TTC549 (cell line): ENCODE data around the gene EVC2.

Experiments used
- FAIRE-seq: peaks from 2 replicates; lab custom pipeline; 2012; peaks lifted over from hg19 to GRCh38; lab: Jason Lieb, UNC

EVC2 gene, protein sequence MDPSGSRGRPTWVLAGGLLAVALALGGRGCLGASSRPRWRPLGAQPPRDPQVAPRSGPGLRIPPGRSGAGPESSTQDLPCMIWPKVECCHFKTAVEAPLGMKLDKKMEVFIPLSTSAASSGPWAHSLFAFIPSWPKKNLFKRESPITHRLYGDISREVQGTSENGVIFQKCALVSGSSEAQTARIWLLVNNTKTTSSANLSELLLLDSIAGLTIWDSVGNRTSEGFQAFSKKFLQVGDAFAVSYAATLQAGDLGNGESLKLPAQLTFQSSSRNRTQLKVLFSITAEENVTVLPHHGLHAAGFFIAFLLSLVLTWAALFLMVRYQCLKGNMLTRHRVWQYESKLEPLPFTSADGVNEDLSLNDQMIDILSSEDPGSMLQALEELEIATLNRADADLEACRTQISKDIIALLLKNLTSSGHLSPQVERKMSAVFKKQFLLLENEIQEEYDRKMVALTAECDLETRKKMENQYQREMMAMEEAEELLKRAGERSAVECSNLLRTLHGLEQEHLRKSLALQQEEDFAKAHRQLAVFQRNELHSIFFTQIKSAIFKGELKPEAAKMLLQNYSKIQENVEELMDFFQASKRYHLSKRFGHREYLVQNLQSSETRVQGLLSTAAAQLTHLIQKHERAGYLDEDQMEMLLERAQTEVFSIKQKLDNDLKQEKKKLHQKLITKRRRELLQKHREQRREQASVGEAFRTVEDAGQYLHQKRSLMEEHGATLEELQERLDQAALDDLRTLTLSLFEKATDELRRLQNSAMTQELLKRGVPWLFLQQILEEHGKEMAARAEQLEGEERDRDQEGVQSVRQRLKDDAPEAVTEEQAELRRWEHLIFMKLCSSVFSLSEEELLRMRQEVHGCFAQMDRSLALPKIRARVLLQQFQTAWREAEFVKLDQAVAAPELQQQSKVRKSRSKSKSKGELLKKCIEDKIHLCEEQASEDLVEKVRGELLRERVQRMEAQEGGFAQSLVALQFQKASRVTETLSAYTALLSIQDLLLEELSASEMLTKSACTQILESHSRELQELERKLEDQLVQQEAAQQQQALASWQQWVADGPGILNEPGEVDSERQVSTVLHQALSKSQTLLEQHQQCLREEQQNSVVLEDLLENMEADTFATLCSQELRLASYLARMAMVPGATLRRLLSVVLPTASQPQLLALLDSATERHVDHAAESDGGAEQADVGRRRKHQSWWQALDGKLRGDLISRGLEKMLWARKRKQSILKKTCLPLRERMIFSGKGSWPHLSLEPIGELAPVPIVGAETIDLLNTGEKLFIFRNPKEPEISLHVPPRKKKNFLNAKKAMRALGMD

GRCh38 chr4:5708449-5709206, at the start of gene EVC2:
TSS of gene EVC2 (minus strand) at chr4:5708559. CDS start at chr4:5708513, 46 bp downstream.
- FAIRE-seq = no peak

DNA sequence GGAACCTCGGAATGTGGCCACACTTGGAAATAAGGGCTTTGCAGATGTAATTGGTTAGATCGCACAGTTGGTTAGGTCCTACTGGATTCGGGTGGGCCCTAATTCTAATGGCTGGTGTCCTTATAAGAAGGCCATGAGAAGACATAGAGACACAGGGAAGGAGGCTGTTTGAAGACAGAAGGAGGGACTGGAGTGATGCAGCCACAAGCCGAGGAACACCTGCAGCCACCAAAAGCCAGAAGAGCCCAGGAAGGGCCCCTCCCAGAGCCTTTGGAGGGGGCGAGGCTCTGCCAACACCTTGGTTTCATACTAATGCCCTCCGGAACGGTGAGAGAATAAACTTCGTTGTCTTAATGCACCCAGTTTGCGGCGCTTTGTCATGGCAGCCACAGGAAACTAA, 49.6 kb upstream of the EVC2 start:
- no peak for FAIRE-seq

GRCh38 chr4:5757536-5757935, 49.2 kb upstream of the EVC2 start:
- FAIRE-seq = no peak

GRCh38 chr4:5757091-5757490, 48.7 kb upstream of the EVC2 start:
- FAIRE-seq = no peak

GRCh38 chr4:5756271-5756670, 47.9 kb upstream of the EVC2 start:
- no peak for FAIRE-seq

- no peak for FAIRE-seq
Observed at GRCh38 chr4:5755679-5756078, 47.3 kb upstream of the EVC2 start.

DNA sequence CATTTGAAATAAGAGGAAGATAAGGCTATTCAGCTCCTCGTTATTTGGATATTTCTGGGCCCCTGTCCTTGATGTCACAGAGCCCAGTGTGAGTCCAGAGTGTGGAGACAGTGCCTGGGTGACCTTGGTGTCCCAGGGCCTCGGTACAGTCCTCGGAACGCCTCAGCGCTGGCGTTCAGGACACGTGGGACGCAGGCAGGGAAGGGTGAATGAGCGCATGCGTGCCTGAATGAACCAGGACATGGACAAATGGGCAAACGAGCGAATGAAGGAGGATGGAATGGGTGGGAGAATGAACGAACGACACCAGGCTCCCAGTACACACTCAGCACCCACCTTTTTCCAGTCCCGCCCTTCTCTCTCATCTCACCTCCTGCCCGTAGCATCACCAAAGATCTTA, 46.8 kb upstream of the EVC2 start:
- FAIRE-seq = no peak

- no peak for FAIRE-seq
Observed at GRCh38 chr4:5754529-5754881, 46.1 kb upstream of the EVC2 start.

- FAIRE-seq = no peak
Observed at GRCh38 chr4:5753766-5754528, 45.6 kb upstream of the EVC2 start.

GRCh38 chr4:5753366-5753765, 45.0 kb upstream of the EVC2 start:
- no peak for FAIRE-seq

- FAIRE-seq = no peak
Observed at GRCh38 chr4:5752376-5753184, 44.2 kb upstream of the EVC2 start.

GRCh38 chr4:5751666-5752375, 43.5 kb upstream of the EVC2 start:
- FAIRE-seq = no peak

DNA sequence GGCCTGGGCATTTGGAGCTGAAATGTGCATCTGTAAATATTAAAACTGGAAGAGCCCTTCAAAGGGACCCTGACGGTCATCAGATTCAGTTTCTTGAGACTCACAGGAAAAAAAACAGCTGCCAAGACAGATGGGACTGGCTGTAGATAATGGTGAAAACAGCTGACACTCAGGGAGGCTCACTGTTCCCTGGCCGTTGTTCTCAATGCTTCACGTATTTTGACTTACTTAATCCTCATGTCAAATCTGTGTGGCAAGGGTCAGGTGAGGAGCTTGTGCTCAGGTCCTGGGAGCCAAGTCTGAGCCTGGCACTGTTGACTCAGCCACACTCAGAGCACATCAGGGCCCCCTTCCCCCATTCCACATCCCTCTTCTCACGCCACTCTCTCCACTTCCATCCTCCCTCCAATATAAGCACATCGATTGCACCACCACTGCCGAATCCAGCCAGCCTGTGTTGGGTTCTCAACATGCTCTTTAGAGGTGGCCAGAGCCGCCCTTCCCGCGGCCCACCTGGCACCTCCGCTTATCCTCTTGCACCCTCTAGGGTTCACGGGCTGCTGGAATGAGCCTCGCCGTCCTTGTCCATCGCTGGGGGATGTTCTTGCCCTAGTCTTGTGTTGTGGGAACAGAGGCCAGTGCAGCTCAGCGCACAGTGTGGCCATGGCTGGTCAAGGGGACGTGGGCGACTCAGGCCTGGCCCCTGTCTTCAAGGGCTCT, 42.7 kb upstream of the EVC2 start:
- FAIRE-seq = no peak

GRCh38 chr4:5750052-5750945, 41.9 kb upstream of the EVC2 start:
- FAIRE-seq = no peak

GRCh38 chr4:5749568-5749967, 41.2 kb upstream of the EVC2 start:
- no peak for FAIRE-seq

- no peak for FAIRE-seq
Observed at GRCh38 chr4:5747738-5748375, 39.5 kb upstream of the EVC2 start.
